GM04503 (cell line): ENCODE results near the gene DOP1B.
"Not testable (repeated sequence)": the region's sequence is repeated elsewhere in the genome, so short reads cannot be mapped to it uniquely, and the experiment has no call there.

Experiments used
- DNase-seq: peaks from one replicate; pipeline ENCODE4 v3.0.0-alpha.2; 2012; ENCODE audit warnings: low read depth

DOP1B gene

DNA sequence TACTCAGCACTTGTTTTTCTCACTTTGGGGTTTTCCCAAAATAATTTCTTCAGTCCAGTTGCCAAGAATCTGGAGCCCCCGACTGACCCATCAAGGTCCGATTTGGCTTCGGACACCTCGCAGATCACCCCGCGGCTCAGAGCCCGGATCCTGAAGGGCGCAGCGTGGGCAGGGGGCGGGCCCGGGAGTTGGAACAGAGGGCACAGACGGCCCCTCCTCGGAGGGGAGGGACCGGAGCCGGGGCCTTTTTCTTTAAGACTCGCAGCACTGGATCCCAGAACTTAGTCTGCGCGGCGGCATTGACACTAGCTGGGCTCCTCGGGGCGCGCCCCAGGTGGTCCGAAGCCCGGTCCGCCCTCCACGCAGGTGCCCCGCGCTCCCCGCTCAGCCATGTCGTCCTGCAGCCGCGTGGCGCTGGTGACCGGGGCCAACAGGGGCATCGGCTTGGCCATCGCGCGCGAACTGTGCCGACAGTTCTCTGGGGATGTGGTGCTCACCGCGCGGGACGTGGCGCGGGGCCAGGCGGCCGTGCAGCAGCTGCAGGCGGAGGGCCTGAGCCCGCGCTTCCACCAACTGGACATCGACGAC is 21.7 kb upstream of the DOP1B start, which contains the start of gene CBR3:
Gene CBR3 (plus strand): TSS at position 277 of the 588 bp plus-strand sequence. CDS start 114 bp downstream, at position 391.
- DNase-seq: no peak

DNA sequence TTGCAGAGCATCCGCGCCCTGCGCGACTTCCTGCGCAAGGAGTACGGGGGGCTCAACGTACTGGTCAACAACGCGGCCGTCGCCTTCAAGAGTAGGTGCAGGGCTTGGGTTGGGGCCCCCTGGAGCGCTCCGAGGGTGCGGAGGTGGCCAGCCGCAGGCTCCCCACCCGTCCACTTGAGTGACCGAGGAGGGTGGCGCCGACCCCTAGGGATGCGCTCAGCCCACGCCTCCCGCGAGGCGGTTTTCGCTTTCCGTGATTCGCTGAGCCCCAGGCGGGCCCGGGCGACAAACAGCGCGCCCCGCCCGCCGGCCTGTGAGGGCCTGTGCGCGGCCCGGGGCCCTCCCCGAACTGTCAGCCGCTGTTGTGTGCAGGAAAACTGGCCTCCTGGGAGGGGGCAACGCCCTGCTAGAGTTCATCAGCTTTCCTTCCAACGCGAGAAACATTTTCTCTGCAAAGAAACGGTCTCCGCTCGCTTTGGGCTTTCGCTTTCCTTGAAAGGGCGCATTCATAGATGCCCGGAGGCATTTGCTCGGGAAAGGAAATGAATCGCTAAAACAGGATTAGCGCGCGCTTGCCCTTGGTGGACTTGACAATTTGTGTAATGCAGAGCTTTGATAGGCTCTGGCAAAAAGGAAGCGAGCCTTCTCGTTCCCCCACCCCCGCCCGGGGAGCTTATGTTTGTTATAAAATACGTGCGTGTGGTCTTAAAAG is 21.1 kb upstream of the DOP1B start:
- no peak for DNase-seq

- not testable (repeated sequence) for DNase-seq
These were observed 16.8 kb upstream of the DOP1B start for GRCh38 chr21:36139791-36140190.

GRCh38 chr21:36141513-36141925 is 15.1 kb upstream of the DOP1B start:
- DNase-seq: no peak

GRCh38 chr21:36144233-36144632 is 12.4 kb upstream of the DOP1B start:
- DNase-seq: not testable (repeated sequence)

GRCh38 chr21:36145259-36145658 is 11.4 kb upstream of the DOP1B start:
- no peak for DNase-seq

DNA sequence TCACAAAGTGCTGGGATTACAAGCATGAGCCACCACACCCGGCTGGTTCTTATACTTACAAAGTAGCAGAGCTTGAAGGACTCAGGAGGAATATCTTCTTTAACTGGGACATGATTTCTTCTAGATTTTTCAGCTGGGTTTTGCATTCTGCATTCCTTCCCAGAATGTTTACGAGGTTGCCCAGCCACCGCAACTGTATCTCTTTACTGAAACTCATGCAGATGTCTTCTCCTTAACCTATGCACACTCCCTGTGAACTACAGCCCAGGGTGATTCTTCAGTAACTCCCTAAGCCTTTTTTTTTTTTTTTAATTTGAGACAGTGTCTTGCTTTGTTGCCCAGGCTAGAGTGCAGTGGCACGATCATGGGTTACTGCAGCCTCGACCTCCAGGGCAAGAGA is 8.7 kb upstream of the DOP1B start:
- no peak for DNase-seq

- DNase-seq: no peak
These were observed 7.7 kb upstream of the DOP1B start for GRCh38 chr21:36148886-36149285.

DNA sequence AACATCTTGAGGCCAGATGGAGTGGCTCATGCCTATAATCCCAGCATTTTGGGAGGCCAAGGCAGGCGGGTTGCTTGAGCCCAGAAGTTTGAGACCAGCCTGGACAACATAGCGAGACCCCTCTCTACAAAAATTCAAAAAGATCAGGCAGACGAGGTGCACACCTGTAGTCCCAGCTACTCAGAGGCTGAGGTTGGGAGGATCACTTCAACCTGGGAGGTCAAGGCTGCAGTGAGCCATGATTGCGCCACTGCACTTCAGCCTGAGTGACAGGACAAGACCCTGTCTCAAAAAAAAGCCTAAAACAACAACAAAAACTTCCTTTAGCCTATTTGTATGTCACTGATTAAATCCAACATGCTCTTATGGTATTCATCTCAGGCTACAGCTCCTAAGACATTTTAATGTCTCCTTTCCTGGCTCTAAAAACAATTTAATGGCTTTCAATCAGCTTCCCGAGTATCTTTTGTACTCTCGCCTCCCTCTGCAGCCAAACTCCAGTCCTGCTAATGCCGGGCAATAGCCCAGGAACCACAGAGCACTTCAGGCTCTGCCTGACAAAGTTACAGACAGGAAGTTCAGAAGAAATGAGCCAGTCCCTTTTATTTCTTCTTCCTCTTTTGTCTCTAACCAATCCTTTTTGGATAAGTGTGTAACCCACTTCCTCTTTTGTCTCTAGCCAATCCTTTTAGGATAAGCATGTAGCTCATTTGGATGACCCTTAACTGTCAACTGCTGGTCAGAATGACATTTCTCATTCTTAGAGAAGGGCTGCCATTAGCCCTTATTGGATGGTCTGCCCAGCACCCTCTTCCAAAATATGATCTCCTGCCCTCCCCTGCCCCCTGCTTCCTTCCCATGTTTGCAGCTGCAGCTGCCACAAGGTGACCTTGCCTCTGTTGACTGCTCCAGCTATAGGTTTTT is 6.6 kb upstream of the DOP1B start:
- DNase-seq: no peak

DNA sequence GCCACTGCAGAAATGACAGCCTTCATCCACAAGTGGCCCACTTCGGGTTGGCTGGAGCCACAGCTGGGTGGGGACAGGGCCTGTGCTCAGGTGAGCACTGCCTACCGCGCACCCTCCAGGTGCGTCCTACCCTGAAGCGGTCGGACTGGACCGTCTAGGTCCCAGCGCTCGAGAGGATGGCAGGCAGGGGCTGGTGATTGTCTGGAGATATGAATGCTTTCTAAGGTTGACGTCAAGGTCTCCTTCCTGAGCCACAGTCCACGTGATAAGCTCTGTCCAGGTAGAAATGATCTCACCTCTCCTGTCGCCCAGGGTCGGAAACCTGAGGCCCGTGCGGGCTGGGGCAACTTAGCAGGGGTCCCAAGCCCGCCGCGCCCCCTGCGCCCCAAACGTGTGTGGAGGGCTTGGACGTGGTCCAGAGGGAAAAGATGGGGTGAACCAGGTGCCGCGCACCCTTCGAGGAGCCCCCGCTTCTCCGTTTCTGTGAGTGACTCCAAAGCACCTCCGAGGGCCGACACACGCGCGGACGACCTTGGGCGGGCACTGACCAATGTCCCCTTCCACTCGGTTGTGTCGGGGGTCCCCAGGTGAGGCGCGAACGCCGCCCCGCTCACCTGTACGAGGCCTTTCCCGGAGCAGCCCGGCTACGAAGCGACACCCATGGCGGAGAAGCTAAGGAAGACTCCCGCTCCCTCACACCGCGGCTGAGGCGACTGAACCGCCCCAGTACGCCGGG is 853 bp upstream of the DOP1B start:
- DNase-seq: no peak

DNA sequence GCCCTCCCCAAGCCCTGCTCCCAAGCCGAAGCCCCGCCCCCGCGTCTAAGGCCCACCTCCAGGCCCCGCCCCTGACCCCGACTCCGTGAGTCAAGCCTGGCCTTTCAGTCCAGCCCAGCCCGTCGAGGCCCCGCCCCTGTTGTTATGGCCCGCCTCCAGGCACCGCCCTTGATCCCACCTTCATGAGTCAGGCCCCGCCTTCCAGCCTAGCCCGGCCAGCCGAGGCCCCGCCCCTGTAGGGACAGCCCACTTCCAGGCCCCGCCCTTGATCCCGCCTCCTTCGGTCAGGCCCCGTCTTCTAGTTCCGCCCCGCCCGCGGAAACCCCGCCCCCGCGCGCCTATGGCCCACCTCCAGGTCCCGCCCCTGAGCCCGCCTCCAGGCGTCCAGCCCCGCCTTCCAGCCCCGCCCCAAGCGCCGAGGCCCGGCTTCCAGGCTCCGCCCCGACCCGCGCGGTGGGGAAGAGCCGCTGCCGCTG is 247 bp upstream of the DOP1B start:
- peak; percentile 73 for DNase-seq

DNA sequence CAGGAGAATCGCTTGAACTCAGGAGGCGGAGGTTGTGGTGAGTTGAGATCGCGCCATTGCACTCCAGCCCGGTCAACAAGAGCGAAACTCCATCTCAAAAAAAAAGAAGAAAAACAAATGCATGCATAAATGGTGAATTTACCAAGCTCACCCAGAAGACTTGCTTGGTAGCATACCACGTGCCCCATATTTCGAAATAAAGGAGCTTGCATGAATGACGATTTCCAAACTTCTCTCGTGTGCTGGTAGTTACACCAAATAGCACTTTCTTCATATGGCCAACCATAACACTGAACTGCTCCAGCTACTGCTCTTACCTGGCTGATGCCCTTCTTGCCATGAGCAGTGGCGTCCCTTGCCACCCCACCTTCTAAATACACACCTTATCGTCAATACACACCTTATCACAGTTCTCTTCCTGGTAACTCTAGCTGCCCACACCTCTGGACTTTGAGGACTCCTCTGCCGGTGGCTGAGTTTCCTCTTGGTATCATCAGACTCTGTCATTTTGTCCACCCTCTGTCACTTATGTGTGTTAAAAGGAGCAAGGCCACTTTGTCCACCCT is 2.8 kb downstream of the DOP1B start:
- DNase-seq: no peak

DNA sequence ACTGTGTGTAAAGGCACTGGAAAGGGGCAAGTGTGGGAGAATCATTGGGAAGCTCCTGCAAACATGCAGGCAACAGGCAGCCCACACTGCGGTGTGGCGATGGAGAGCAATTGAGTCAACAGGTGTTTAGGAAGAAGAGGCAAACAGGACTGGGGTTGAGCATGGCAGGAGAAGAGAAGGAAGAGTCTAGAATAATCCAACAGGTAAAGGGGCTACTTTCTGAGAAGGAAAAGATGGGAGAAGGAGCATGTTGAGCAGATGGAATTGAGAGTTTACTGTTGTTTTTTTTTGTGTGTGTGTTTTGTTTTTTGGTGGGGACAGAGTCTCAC is 4.2 kb downstream of the DOP1B start:
- no peak for DNase-seq

GRCh38 chr21:36162631-36163030 is 6.0 kb downstream of the DOP1B start:
- no peak for DNase-seq

- DNase-seq: no peak
These were observed 7.4 kb downstream of the DOP1B start for GRCh38 chr21:36163750-36164741.

DNA sequence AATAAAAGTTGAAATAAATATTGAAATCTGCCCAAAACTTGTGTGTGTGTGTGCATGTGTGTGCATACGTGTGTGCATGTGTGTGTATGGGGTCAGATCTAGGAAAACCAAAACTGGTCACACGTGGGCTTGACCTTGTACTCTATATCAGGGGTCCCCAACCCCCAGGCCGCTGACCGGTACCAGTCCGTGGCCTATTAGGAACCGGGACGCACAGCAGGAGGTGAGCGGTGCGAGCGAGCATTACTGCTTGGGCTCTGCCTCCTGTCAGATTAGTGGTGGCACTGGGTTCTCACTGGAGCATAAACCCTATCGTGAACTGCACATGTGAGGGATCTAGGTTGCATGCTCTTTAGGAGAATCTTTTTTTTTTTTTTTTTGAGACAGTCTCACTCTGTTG is 8.7 kb downstream of the DOP1B start:
- DNase-seq: no peak

DNA sequence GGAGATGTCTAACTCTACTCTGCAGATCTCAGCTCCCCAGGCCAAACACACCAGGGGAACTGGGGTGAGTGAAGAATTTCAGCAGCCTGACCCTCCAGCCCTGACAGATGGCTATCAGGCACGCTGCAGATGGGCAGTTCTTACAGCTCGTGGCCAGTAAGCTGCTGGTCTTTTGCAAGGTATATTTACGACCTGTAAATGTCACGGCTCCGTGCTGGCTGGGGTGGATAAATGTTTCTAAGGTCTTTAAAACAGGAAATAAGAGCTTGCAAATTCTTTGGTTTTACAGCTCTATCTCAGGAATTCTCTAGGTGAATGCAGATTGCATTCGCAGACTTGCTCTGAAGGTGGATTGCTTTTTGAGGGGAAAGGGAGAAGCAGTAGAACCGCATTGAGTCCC is 10.1 kb downstream of the DOP1B start:
- DNase-seq: no peak

DNA sequence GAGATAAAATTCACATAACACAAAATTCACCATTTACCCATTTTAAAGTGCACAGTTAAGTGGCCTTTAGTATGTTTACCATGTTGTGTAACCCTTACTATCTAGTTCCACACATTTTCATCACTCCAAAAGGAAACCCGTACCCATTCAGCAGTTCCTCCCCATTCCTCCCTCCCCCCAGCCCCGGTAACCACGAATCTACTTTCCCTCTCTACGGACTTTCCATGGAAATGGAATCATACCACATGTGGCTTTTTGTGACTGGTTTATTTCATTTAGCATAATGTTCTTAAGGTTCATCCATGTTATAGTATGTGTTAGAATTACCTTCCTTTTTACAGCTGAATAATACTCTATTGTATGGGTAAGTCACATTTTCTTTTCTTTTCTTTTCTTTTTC is 10.9 kb downstream of the DOP1B start:
- DNase-seq: no peak

DNA sequence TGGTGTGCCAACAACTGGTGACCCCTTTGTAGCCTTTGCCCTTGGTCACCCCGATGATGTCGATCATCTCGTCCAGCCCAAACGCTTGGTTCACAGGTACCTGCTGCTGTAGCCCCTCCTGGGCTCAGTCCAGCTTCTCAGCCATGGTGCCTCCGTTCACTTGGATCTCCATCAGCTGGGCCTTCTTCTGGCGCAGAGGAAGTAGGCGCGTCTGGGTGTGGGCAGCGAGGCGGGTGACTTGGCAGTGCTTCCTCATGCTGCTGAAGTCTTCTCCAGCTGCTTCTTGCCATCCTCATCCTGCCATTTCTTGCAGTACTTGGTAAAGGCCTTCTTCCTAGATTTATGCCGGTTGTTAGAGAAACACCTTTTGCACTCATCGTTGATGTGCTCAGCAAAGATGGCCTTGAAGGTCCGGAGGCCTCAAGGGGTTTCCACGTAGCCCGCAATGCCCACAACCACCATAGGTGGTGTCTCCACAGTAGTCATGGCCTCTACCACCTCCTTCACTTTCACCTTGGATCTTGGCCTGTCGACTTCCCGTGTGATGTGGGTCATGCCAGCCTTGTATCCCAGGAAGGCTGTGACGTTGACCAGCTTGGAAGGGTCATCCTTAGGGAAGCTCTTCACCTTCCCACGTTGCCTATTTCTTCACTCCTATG is 13.0 kb downstream of the DOP1B start:
- DNase-seq: no peak

DNA sequence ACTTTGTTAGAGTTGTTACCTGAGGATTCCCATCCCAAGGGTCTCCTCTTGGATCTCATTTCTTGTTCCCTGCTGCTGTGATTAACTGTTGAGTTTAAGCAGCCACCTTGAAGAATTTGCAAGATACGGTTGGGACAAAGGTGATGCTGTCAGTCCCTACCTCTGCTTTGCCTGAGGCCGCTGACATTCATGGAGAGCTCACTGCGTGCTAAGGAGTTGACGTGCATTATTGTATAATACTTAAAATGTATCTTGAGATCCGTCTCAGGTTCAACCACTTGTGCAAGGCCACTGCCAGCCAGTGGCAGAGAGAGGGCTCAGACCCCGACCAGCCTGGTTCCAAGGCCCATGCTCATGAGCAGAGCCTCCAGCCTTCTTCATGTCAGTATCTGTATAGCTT is 14.2 kb downstream of the DOP1B start:
- no peak for DNase-seq
